ENCODE data around the gene NLRP6.
"Not testable (repeated sequence)": the region's sequence is repeated elsewhere in the genome, so short reads cannot be mapped to it uniquely, and the experiment has no call there.

The NLRP6 gene

GRCh38 chr11:325796-326591, 47.8 kb downstream of the NLRP6 start:
- DNase-seq, result no peak

GRCh38 chr11:326592-326841, 48.3 kb downstream of the NLRP6 start:
- DNase-seq, result no peak

- peak in 3 of 5 experiments; percentile 53 to 83 (median 77) for DNase-seq
Observed at GRCh38 chr11:326842-327580, 48.8 kb downstream of the NLRP6 start.

GRCh38 chr11:327581-327923, 49.3 kb downstream of the NLRP6 start:
- no peak for DNase-seq

GRCh38 chr11:328012-328411, 49.8 kb downstream of the NLRP6 start:
- DNase-seq, result no peak

- not testable (repeated sequence) for DNase-seq
Observed at GRCh38 chr11:328516-329100, 50.4 kb downstream of the NLRP6 start.

GRCh38 chr11:329886-330253, 51.7 kb downstream of the NLRP6 start:
- no peak for DNase-seq

GRCh38 chr11:330307-330693, 52.1 kb downstream of the NLRP6 start:
- DNase-seq, result no peak

GRCh38 chr11:330694-331357, 52.6 kb downstream of the NLRP6 start:
- peak in 1 of 5 experiments; percentile 48 for DNase-seq

GRCh38 chr11:331358-332060, 53.3 kb downstream of the NLRP6 start:
- no peak for DNase-seq

- DNase-seq, result no peak
Observed at GRCh38 chr11:332651-333480, 54.7 kb downstream of the NLRP6 start.

GRCh38 chr11:333616-334263, 55.5 kb downstream of the NLRP6 start:
- not testable (repeated sequence) for DNase-seq

- DNase-seq, result no peak
Observed at GRCh38 chr11:334264-334994, 56.2 kb downstream of the NLRP6 start.
